ENCODE data around the gene LDLRAD2.
"Not testable (repeated sequence)": the region's sequence is repeated elsewhere in the genome, so short reads cannot be mapped to it uniquely, and the experiment has no call there.

The LDLRAD2 gene

DNA sequence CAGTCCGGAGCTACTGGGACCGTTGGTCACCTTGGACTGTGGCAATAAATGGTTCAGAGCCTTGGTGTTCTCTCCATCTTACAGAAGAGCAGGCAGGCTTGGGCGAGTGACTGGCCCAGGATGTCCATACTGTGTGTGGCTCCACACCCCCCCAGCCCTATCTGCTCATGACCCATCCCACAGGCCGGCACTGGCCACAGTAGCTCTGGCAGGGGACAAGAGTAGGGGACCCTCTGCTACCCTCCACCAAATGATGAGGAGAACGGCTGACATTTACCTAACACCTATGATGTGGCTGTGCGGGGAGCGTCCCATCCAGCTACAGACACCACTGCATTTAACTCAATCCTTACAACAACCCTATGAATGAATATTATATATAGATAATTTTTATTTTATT, 13.3 kb downstream of the LDLRAD2 start:
- H3K9me3 ChIP-seq (ENCODE audit: control insufficient read depth, insufficient read depth, low read length), result no peaks in the 10 kb centered on the region
- no peaks in the 10 kb centered on the region for H3K27me3 ChIP-seq (ENCODE audit: control insufficient read depth, insufficient read depth, low read length)
- no peak overlapping the region for H3K4me3 ChIP-seq (ENCODE audit: low read depth, low read length)
- H3K36me3 ChIP-seq (ENCODE audit: control insufficient read depth, insufficient read depth, low read length), result peaks cover 41% of the 10 kb centered on the region
- no peak overlapping the region for H3K9ac ChIP-seq (ENCODE audit: low read depth, low read length)
- no peaks in the 10 kb centered on the region for H3K4me1 ChIP-seq (ENCODE audit: control insufficient read depth, insufficient read depth, low read length)
- no peak overlapping the region for H3K27ac ChIP-seq (ENCODE audit: low read depth, low read length)

DNA sequence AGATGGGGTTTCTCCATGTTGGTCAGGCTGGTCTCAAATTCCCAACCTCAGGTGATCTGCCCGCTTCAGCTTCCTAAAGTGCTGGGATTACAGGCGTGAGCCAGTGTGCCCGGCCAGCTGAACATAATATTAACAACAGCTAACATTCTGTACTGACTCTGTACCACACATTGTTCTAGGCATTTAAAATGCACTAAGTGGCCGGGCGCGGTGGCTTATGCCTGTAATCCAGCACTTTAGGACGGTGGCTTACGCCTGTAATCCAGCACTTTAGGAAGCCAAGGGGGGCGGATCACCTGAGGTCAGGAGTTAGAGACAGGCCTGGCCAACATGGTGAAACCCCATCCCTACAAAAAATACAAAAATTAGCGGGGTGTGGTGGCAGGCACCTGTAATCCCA, 14.6 kb downstream of the LDLRAD2 start:
- H3K9me3 ChIP-seq (ENCODE audit: control insufficient read depth, insufficient read depth, low read length); H3K27me3 ChIP-seq (ENCODE audit: control insufficient read depth, insufficient read depth, low read length); H3K4me1 ChIP-seq (ENCODE audit: control insufficient read depth, insufficient read depth, low read length); H3K4me3 ChIP-seq (ENCODE audit: low read depth, low read length); H3K27ac ChIP-seq (ENCODE audit: low read depth, low read length); H3K9ac ChIP-seq (ENCODE audit: low read depth, low read length): not testable (repeated sequence)
- peaks cover 51% of the 10 kb centered on the region for H3K36me3 ChIP-seq (ENCODE audit: control insufficient read depth, insufficient read depth, low read length)

DNA sequence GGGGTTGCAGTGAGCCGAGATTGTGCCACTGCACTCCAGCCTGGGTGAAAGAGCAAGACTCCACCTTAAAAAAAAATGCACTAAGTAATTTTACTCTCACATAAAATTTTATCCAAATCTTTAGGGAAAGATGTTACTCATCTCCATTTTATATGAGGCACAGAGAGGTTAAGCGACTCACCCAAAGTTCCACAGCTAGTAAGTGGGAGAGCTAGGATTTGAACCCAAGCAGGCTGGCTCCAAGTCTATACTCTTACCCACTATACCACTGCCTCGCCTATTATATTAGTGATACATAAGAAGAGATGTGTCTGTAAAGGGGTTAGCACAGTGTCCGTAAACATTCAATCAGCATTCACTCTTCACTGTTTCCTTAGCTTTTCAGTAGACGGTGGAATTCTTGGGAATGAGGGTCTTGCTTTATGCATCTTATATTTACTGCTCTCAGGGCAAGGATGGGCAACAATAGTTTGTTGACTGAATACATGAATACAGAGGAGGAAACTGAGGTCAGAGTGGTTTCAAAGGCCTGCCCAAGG, 15.1 kb downstream of the LDLRAD2 start:
- no peak overlapping the region for H3K9ac ChIP-seq (ENCODE audit: low read depth, low read length)
- no peaks in the 10 kb centered on the region for H3K27me3 ChIP-seq (ENCODE audit: control insufficient read depth, insufficient read depth, low read length)
- no peaks in the 10 kb centered on the region for H3K4me1 ChIP-seq (ENCODE audit: control insufficient read depth, insufficient read depth, low read length)
- no peaks in the 10 kb centered on the region for H3K9me3 ChIP-seq (ENCODE audit: control insufficient read depth, insufficient read depth, low read length)
- H3K36me3 ChIP-seq (ENCODE audit: control insufficient read depth, insufficient read depth, low read length), result peaks cover 55% of the 10 kb centered on the region
- H3K4me3 ChIP-seq (ENCODE audit: low read depth, low read length), result no peak overlapping the region
- no peak overlapping the region for H3K27ac ChIP-seq (ENCODE audit: low read depth, low read length)

DNA sequence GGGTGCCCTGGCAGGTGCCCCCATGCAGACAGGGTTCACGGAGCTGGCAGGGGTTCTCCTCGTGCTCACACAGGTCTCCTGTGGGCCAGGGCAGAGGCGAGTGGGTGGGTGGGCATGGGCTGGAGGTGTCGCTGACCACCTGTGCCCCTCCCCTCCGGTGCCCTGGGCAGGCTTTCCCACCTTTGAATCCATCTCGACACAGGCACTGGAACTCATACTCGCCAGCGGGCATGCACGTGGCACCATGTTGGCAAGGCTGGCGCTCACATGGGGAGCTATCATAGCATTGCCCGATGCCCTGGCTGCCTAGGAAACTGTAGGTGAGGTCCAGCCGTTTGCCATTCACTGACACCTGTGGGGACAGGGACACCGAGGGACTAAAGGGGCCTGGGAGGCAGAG, 16.0 kb downstream of the LDLRAD2 start:
- peaks cover 63% of the 10 kb centered on the region for H3K36me3 ChIP-seq (ENCODE audit: control insufficient read depth, insufficient read depth, low read length)
- H3K4me1 ChIP-seq (ENCODE audit: control insufficient read depth, insufficient read depth, low read length), result no peaks in the 10 kb centered on the region
- no peaks in the 10 kb centered on the region for H3K27me3 ChIP-seq (ENCODE audit: control insufficient read depth, insufficient read depth, low read length)
- no peaks in the 10 kb centered on the region for H3K9me3 ChIP-seq (ENCODE audit: control insufficient read depth, insufficient read depth, low read length)
- H3K4me3 ChIP-seq (ENCODE audit: low read depth, low read length), result no peak overlapping the region
- no peak overlapping the region for H3K27ac ChIP-seq (ENCODE audit: low read depth, low read length)
- no peak overlapping the region for H3K9ac ChIP-seq (ENCODE audit: low read depth, low read length)

DNA sequence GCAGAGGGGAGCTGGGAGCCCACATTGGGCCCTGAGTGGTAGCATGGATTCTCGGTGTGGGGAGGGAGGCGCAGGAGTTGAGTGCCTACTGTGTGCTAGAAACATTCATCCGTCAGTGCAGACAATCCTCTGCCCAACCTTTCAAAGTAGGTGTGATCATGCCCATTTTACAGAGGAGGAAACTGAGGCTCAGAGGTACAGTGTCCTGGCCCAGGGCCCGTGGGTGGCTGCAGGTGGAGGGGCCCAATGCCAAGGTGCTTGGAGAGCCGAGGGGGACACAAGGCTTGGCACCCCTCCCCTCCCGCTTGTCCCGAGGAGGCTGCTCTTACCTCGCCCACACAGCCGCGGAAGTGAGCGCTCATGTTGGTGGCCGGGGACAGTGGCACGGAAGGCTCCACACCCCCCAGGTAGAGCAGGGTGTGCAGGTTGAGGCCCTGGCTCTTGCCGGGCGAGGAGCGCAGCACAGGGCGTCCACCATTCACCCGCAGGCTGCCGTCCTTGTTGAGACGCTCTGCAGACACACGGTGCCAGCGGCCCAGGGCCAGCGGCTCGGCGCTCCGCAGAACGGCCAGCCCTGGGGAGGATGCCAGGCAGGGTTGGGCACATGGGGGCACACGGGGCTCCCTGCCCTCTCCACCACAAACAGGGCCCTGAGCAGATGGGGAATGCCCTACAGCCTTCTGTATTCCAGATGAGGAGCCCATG, 16.6 kb downstream of the LDLRAD2 start:
- Histone ChIP-seq H3K9me3 (ENCODE audit: control insufficient read depth, insufficient read depth, low read length) (no peaks in the 10 kb centered on the region), H3K4me3 (ENCODE audit: low read depth, low read length) (no peak overlapping the region), H3K4me1 (ENCODE audit: control insufficient read depth, insufficient read depth, low read length) (no peaks in the 10 kb centered on the region), H3K27ac (ENCODE audit: low read depth, low read length) (no peak overlapping the region), H3K27me3 (ENCODE audit: control insufficient read depth, insufficient read depth, low read length) (no peaks in the 10 kb centered on the region), H3K36me3 (ENCODE audit: control insufficient read depth, insufficient read depth, low read length) (peaks cover 65% of the 10 kb centered on the region), H3K9ac (ENCODE audit: low read depth, low read length) (no peak overlapping the region)

DNA sequence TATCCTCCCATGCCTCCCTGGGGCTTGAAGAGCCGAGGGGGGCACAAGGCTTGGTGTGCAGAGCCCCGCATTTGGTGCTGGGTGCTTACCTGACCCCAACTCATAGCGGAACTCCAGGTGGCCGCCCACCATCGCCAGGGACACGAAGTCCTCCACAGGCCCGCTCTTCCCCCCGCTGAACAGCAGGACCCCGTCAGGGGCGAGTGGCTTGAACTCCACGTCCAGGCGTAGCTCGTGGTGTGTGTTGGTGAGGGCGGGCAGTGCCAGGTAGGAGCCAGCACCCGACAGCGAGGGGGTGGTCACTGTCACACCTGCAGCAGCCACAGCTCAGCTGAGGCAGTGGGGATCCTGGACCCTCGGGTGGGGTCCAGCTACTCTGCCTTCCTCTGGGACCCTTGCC, 17.2 kb downstream of the LDLRAD2 start:
- Histone ChIP-seq H3K9me3 (ENCODE audit: control insufficient read depth, insufficient read depth, low read length) (no peaks in the 10 kb centered on the region), H3K4me3 (ENCODE audit: low read depth, low read length) (no peak overlapping the region), H3K27ac (ENCODE audit: low read depth, low read length) (no peak overlapping the region), H3K4me1 (ENCODE audit: control insufficient read depth, insufficient read depth, low read length) (no peaks in the 10 kb centered on the region), H3K9ac (ENCODE audit: low read depth, low read length) (no peak overlapping the region), H3K27me3 (ENCODE audit: control insufficient read depth, insufficient read depth, low read length) (no peaks in the 10 kb centered on the region), H3K36me3 (ENCODE audit: control insufficient read depth, insufficient read depth, low read length) (peaks cover 71% of the 10 kb centered on the region)

DNA sequence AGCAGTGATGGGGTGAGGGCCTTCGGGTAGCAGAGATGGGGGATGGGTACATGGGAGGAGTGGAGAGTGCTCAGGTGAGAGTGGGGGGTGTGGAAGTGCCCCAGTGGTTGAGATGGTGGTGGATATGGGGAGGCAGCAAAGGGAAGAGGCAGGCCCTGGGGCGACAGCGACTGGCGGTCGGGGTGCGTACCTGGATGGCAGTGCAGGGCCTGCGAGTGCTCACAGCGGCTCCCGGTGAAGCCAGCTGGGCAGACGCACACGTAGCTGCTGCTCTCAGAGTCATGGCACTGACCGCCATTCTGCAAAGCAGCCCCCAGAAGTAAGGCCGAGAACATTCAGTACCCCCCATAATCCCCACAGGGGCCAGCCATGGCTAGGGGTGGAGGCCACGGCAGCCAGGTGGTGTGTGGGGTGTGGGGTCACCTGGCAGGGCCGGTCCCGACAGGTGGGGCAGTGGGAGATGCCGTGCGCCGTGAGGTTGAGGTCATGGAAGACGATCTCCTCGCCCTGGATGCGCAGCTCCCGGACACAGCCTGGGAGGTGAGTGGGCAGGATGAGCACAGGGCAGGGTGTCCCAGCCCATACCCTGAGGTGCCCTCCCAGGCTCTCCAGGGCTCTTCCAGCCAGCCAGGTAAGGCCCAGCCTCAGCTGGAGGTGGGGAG, 18.9 kb downstream of the LDLRAD2 start:
- Histone ChIP-seq H3K27ac (ENCODE audit: low read depth, low read length) (no peak overlapping the region), H3K36me3 (ENCODE audit: control insufficient read depth, insufficient read depth, low read length) (peaks cover 74% of the 10 kb centered on the region), H3K9me3 (ENCODE audit: control insufficient read depth, insufficient read depth, low read length) (peaks cover 2% of the 10 kb centered on the region; the same call in 1 of the 2 replicates), H3K4me3 (ENCODE audit: low read depth, low read length) (no peak overlapping the region), H3K4me1 (ENCODE audit: control insufficient read depth, insufficient read depth, low read length) (no peaks in the 10 kb centered on the region), H3K27me3 (ENCODE audit: control insufficient read depth, insufficient read depth, low read length) (no peaks in the 10 kb centered on the region), H3K9ac (ENCODE audit: low read depth, low read length) (no peak overlapping the region)

DNA sequence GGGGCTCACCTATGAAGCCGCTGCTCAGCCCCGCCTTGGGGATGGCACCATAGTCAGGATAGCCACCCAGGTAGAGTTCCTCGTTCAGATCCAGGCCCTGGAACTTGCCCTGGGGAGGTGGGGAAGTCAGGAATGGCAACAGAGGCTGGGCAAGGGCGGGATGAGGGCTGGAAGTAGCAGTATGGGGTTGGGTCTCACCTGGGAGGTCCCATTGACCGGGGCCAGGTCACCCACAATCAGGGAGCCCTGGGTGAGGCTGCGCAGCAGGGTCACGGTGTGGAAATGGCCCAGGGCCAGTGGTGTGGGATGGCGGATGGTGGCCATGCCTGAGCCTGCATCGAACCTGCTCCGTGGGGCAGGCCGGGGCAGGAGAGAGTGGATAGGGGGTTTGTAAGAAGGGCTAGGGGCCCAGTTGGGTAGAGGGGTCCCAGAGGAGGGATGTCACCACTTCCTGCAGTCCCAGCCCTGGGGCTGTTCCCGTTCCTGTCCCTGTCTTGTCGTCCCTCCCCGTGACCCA, 19.4 kb downstream of the LDLRAD2 start:
- Histone ChIP-seq H3K27ac (ENCODE audit: low read depth, low read length) (no peak overlapping the region), H3K4me3 (ENCODE audit: low read depth, low read length) (no peak overlapping the region), H3K27me3 (ENCODE audit: control insufficient read depth, insufficient read depth, low read length) (no peaks in the 10 kb centered on the region), H3K36me3 (ENCODE audit: control insufficient read depth, insufficient read depth, low read length) (peaks cover 76% of the 10 kb centered on the region), H3K4me1 (ENCODE audit: control insufficient read depth, insufficient read depth, low read length) (no peaks in the 10 kb centered on the region), H3K9me3 (ENCODE audit: control insufficient read depth, insufficient read depth, low read length) (peaks cover 2% of the 10 kb centered on the region; the same call in 1 of the 2 replicates), H3K9ac (ENCODE audit: low read depth, low read length) (no peak overlapping the region)

DNA sequence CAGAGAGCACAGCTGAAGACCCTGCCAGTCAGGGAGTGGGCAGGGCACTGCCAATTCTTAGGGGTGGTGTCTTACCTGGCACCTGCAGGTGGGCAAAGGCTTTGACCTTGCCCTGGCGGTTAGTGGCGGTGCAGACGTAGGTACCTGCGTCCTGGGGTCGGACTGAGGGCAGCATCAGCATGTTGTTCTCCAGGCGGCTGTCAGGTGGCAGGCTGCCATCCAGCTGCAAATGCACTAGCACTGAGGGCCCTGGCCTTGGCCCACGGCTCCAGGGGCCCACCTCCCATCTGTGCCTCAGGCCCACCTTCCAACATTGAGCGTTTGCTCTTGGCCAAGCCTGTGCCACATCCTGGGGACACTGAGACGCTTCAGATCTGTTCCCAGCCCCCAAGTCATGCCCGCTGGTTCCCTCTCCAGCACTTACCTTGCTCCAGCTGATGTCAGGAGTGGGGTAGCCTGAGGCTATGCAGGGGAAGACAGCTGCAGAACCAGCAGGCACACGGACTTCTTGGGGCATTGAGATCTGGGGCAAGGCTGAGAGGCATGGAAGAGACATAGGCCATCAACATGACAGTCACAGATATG, 21.4 kb downstream of the LDLRAD2 start:
- no peak overlapping the region for H3K4me3 ChIP-seq (ENCODE audit: low read depth, low read length)
- no peaks in the 10 kb centered on the region for H3K27me3 ChIP-seq (ENCODE audit: control insufficient read depth, insufficient read depth, low read length)
- peaks cover 75% of the 10 kb centered on the region for H3K36me3 ChIP-seq (ENCODE audit: control insufficient read depth, insufficient read depth, low read length)
- peaks cover 2% of the 10 kb centered on the region; the same call in 1 of the 2 replicates for H3K9me3 ChIP-seq (ENCODE audit: control insufficient read depth, insufficient read depth, low read length)
- H3K27ac ChIP-seq (ENCODE audit: low read depth, low read length), result no peak overlapping the region
- H3K4me1 ChIP-seq (ENCODE audit: control insufficient read depth, insufficient read depth, low read length), result no peaks in the 10 kb centered on the region
- H3K9ac ChIP-seq (ENCODE audit: low read depth, low read length), result no peak overlapping the region

DNA sequence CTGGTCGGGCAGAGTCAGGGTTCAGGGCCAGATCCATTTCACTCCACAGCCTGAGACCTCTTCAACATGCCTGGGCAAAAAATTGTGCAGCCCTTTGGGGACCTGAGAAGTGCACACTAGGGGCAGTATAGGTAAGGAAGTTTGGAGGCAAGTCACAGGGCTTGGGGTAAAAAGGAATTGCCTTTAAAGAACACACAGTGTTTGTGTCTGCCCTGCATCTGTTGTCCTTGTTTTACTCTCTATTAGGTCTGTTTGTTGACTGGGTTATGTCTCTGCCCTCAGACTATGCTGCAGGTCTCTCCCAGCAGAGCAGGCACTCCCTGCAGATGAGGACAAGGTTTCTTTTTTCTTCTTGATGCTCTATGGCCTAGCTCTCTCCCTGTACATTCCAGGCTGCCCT, 22.0 kb downstream of the LDLRAD2 start:
- Histone ChIP-seq H3K27me3 (ENCODE audit: control insufficient read depth, insufficient read depth, low read length) (no peaks in the 10 kb centered on the region), H3K4me1 (ENCODE audit: control insufficient read depth, insufficient read depth, low read length) (no peaks in the 10 kb centered on the region), H3K4me3 (ENCODE audit: low read depth, low read length) (no peak overlapping the region), H3K27ac (ENCODE audit: low read depth, low read length) (no peak overlapping the region), H3K36me3 (ENCODE audit: control insufficient read depth, insufficient read depth, low read length) (peaks cover 78% of the 10 kb centered on the region), H3K9me3 (ENCODE audit: control insufficient read depth, insufficient read depth, low read length) (peaks cover 2% of the 10 kb centered on the region; the same call in 1 of the 2 replicates), H3K9ac (ENCODE audit: low read depth, low read length) (no peak overlapping the region)

DNA sequence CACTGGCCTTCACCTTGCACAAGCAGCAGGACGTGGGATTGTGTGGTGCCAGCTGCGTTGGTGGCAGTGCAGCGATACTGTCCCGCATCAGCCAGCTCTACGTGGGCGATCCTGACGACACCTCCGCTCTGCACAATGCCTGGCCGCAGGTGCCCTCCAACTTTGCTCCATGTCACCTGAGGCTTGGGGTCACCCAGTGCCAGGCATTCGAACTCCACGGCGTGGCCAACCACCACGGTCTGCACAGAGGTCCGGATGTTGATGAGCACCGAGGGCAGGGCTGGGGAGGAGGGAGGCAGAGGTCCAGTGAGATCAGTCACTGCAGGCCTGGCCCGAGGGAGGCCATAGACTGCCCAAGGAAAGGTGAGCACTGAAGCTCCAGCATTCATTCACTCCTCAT, 22.6 kb downstream of the LDLRAD2 start:
- H3K36me3 ChIP-seq (ENCODE audit: control insufficient read depth, insufficient read depth, low read length), result peaks cover 77% of the 10 kb centered on the region
- H3K27me3 ChIP-seq (ENCODE audit: control insufficient read depth, insufficient read depth, low read length), result no peaks in the 10 kb centered on the region
- no peak overlapping the region for H3K9ac ChIP-seq (ENCODE audit: low read depth, low read length)
- peaks cover 2% of the 10 kb centered on the region; the same call in 1 of the 2 replicates for H3K9me3 ChIP-seq (ENCODE audit: control insufficient read depth, insufficient read depth, low read length)
- H3K4me1 ChIP-seq (ENCODE audit: control insufficient read depth, insufficient read depth, low read length), result no peaks in the 10 kb centered on the region
- no peak overlapping the region for H3K27ac ChIP-seq (ENCODE audit: low read depth, low read length)
- no peak overlapping the region for H3K4me3 ChIP-seq (ENCODE audit: low read depth, low read length)

All from HUES48 (cell line).